HPDE6-E6E7 (cell line): ENCODE measurements around the gene SUPT5H.

Experiments
- DNase-seq: peaks from one replicate; pipeline ENCODE4 v3.0.0; 2011; ENCODE audit warnings: missing footprints; ENCODE audit errors: extremely low spot score

SUPT5H gene

GRCh38 chr19:39497701-39497995 lies 52.3 kb downstream of the SUPT5H start:
- DNase-seq, result no peak

- no peak for DNase-seq
These were observed 52.8 kb downstream of the SUPT5H start for GRCh38 chr19:39497996-39498797.

GRCh38 chr19:39498798-39499642 lies 53.6 kb downstream of the SUPT5H start, which contains the start of gene DLL3:
TSS of gene DLL3 (plus strand) at chr19:39498947. CDS start at chr19:39498975, 28 bp downstream.
- no peak for DNase-seq

DNA sequence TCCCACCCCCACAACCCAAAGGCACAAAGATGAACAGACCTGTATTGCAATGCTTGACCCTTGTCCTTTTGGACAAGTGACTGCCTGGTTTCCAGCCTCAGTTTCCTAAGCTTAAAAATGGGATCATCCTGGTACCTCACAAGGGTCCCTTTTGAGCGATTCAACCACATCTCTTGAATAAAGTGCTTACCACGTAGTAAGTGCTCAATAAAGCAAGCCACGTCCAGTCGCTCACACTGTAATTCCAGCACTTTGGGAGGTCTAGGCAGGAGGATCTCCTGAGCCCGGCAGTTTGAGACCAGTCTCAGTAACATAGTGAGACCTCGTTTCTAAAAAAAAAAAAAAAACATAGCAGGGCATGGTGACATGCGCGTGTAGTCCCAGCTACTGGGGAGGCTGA lies 54.5 kb downstream of the SUPT5H start:
- DNase-seq, result no peak

- DNase-seq, result no peak
These were observed 55.2 kb downstream of the SUPT5H start for GRCh38 chr19:39500543-39500942.

GRCh38 chr19:39501340-39501739 lies 56.0 kb downstream of the SUPT5H start:
- no peak for DNase-seq

- peak; percentile 74 for DNase-seq
These were observed 57.4 kb downstream of the SUPT5H start for GRCh38 chr19:39502640-39503417.

DNA sequence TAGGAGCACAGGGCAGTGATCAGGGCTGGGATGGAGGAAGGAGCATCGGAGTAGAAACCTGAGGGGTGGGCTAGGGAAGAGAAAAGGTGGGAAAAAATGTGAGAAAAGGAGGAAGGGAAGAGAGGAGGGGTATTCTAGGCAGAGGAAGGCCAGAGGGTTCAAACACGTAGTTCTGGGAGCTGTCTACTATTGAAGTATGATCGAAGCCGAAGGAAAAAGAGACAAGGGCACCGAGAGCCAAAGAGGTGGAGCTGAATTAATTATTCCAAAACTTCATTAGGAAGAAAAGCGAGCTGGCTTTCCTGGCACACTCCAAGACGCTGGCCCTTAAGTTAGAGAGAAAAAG lies 61.2 kb downstream of the SUPT5H start:
- no peak for DNase-seq

- peak; percentile 85 for DNase-seq
These were observed 61.7 kb downstream of the SUPT5H start for GRCh38 chr19:39506944-39507714.

DNA sequence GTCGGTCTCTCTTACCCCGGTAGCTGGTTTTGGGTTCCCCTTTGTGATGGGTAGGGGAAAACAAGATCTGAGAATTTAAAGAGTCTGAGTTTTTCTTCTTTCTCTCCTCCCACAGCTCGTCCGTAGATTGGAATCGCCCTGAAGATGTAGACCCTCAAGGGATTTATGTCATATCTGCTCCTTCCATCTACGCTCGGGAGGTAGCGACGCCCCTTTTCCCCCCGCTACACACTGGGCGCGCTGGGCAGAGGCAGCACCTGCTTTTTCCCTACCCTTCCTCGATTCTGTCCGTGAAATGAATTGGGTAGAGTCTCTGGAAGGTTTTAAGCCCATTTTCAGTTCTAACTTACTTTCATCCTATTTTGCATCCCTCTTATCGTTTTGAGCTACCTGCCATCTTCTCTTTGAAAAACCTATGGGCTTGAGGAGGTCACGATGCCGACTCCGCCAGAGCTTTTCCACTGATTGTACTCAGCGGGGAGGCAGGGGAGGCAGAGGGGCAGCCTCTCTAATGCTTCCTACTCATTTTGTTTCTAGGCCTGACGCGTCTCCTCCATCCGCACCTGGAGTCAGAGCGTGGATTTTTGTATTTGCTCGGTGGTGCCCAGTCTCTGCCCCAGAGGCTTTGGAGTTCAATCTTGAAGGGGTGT lies 62.5 kb downstream of the SUPT5H start:
- no peak for DNase-seq

DNA sequence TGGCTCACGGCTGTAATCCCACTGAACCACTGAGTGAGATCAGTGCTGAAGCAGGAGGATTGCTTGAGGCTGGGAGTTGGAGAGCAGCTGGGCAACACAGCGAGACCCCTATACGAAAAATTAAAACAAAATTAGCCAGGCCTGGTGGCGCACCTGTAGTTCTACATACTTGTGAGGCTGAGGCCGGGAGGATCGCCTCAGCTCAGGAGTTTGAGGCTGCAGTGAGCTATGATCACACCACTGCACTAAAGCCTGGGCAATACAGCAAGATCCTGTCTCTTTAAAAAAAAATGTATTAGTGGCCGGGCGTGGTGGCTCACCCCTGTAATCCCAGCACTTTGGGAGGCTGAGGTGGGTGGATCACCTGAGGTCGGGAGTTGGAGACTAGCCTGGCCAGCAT lies 63.2 kb downstream of the SUPT5H start:
- no peak for DNase-seq

DNA sequence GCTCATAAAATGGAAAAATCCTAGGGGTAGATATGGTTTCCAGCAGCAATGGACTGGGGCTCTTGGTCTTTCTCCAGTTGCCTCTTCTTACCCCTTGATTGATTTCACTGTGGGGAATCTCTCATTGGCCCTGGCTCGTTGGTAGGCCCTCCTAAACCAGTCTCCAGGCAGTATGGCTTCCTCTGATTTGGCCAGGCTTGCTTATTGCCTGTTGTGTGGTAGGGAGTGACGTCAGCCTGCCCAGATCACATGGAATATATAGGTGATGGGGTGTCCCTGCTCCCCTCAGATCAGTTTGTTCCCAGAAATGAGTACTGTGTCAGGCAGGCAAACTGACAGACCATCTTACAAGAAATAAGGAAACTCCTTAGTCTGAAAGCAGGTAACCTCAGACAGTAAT lies 63.9 kb downstream of the SUPT5H start:
- DNase-seq, result no peak

DNA sequence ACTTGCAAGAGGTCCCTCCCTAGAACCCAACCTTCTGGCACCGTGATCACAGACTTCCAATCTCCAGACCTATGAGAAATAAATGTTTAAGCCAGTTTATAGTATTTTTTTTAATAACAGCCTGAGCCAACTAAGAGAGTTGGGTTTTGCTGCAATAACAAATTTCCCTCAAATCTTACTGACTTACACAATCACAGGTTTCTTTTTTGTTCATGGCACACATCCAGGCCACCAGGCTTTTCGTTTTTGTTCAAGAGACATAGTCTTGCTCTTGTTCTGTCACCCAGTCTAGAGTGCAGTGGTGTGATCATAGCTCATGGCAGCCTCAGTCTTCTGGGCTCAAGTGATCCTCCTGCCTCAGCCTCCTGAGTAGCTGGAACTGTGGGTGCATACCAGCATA lies 67.6 kb downstream of the SUPT5H start:
- no peak for DNase-seq

GRCh38 chr19:39514840-39515550 lies 69.6 kb downstream of the SUPT5H start, which contains the start of gene SELENOV:
TSS of gene SELENOV (plus strand) at chr19:39515139. CDS start at chr19:39515213, 74 bp downstream.
- DNase-seq, result no peak

DNA sequence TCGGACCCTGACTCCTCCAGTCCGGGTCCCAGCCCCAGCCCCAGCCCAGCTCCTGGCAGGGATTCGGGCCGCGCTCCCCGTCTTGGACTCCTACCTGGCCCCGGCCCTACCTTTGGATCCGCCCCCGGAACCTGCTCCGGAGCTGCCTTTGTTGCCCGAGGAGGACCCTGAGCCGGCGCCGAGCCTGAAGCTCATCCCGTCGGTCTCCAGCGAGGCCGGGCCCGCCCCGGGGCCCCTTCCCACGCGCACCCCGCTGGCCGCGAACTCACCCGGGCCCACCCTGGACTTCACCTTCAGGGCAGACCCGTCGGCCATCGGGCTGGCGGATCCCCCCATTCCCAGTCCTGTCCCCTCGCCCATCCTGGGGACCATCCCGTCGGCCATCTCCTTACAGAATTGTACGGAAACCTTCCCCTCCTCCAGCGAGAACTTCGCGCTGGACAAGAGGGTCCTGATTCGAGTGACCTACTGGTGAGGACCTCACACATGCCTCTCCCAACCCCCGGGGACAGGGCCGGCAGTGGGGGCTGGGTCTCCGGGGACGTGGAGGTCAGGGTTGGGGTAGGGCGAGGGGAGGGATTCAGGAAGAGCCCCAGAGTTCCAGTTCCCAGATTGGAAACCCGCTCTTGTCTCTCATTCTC lies 70.3 kb downstream of the SUPT5H start:
- no peak for DNase-seq

- no peak for DNase-seq
These were observed 70.9 kb downstream of the SUPT5H start for GRCh38 chr19:39516270-39516669.

DNA sequence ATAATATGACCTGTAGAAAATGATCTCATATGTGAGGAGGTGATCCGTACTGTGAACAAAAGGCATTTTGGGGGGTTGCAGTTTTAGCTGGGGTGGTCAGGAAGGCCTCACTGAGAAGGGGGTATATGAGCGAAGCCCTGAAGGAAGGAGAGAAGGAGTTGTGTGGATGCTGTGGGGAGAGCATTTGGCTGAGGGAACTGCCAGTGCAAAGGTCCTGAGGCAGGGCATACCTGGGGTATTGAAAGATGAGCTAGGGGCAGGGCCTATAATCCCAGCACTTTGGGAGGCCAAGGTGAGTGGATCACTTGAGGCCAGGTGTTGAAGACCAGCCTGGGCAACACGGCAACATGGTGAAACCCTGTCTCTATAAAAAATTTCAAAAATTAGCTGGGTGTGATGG lies 72.0 kb downstream of the SUPT5H start:
- no peak for DNase-seq

DNA sequence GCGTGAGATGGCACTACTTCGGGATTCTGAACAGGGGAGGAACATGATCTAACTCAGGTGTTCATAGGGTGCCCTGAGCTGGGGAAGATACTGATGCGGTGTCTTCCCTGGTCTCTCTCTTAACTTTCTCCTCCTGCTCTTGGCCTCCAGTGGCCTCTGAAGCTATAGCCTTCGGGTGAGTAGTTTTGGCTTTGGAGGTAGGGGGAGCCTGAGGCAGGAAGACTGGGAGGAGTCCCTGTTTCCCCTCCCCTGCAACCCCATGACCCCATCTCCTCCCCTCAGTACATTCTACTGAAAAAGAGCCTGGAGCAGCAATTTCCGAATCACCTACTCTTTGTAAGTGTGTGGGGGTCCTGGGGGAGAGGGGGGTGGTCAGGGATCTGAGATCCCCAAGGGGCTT lies 73.1 kb downstream of the SUPT5H start:
- no peak for DNase-seq

DNA sequence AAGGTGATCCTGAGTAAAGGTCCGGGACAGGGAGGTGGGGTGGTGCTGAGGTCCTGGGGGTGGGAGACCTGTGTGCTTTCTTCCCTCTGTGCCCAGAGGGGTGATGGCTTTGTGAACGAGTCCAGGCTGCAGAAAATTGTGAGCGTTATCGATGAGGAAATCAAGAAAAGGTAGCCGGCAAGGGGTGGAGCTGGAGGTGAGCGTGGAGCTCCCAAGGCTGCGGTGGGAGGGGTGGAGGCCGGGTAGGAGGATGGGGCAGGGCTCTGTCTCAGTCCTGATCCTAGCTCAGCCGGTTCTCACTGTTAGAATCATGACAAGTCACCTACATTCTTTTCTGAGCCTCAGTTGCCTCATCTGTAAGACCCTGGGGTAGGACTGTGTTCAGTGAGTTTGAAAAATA lies 73.6 kb downstream of the SUPT5H start:
- no peak for DNase-seq
